GM19025 (cell line): Measurements from ENCODE around the gene SULT1C2.
"Not testable (repeated sequence)": the region's sequence is repeated elsewhere in the genome, so short reads cannot be mapped to it uniquely, and the experiment has no call there.

ENCODE experiments used
- ATAC-seq: cut with Tn5 transposase; IDR thresholded peaks from one replicate; pipeline ENCODE4 v1.9.1; 2021; ENCODE audit warnings: mild to moderate bottlenecking, low read depth, moderate library complexity; ENCODE audit not compliant: unreplicated experiment

Gene SULT1C2

GRCh38 chr2:108288534-108289106, at the start of gene SULT1C2:
Gene SULT1C2 (plus strand): TSS chr2:108288895. CDS start chr2:108293668, 4,773 bp downstream.
- ATAC-seq = no peak

DNA sequence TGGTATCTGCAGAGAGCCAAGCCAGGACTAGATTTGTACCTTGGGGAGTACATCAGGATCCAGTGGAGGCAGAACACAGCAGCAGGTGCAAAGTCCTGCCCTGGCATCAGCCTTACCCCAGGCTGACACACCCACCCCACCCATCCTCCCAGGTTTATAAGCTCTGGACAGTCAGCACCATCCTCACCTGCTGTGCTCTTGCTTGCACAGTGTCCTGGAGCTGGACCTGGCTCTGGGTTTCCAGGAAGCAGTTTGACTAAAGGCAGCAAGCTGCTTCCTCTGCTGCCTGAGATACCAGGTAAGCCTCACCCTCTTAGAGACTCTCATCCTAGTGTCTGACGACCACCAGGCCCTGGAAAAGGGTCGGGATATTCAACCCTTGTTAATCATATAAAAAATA, 48.9 kb upstream of the SULT1C2 start, which contains the start of gene SULT1C3:
Gene SULT1C3 (plus strand): TSS at position 183 of the 400 bp plus-strand sequence. CDS start 7,227 bp downstream, outside the sequence.
- no peak for ATAC-seq

GRCh38 chr2:108240966-108241365, 47.7 kb upstream of the SULT1C2 start:
- ATAC-seq = no peak

GRCh38 chr2:108243566-108243965, 45.1 kb upstream of the SULT1C2 start:
- no peak for ATAC-seq

GRCh38 chr2:108244667-108245414, 43.9 kb upstream of the SULT1C2 start:
- no peak for ATAC-seq

DNA sequence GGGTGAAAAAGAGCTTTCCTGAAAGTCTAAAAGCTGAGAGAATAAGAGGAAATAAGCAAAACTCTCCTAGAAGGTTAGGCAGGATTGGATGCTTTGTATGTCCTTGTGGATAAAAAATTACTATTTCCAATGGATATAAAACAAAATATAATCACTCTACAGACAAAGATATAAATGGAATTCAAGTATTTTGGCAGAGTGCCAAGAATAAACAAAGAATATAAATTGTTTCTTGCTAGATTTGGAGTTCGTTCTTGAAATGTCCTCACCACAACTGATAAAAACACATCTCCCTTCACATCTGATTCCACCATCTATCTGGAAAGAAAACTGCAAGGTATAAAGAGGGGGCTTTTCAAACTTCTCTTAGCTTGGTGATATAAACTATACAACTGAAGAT, 35.6 kb upstream of the SULT1C2 start:
- no peak for ATAC-seq

DNA sequence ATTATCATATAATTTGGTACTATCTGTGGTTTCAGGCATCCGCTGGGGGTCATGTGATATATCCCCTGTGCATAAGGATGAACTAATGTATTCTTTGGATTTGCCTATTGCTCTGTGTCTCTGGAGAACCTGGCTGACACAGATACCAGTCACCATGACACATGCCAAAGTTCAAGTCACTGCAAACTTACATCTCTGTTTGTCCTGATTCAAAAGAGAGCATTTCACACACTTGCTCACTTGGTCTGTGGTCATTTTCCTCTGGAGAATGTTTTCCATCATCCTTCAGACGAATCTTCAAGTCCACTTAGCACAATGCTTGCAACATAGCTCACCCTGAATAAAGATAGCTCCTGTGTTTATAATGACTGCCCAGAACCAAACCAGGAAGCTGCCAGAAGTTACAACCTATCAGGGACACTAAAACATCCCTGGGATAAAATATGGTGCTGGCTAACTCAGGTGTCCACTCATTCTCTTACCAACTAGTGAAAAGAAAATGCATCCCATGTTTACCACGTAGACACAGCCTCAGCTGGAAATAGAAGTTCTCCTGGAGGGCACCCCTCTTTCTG, 30.9 kb upstream of the SULT1C2 start:
- ATAC-seq = no peak

DNA sequence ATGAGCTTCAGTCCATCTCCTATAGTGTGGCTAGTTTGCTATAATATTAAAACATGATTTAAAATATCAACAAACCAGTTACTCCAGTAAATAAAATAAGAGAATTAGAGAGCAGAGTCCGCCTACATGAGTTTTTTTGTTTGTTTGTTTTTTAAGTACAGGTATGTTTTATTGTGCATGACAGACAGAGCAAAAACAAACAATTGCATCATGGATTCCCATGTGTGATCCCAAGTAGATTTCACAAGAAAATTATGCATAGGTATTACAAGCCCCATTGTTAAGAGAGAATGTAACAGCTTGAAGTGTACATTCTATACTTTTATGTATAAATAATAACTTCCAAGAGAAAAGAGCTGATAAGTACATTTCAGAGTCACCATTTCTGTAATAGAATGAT, 27.9 kb upstream of the SULT1C2 start:
- no peak for ATAC-seq

DNA sequence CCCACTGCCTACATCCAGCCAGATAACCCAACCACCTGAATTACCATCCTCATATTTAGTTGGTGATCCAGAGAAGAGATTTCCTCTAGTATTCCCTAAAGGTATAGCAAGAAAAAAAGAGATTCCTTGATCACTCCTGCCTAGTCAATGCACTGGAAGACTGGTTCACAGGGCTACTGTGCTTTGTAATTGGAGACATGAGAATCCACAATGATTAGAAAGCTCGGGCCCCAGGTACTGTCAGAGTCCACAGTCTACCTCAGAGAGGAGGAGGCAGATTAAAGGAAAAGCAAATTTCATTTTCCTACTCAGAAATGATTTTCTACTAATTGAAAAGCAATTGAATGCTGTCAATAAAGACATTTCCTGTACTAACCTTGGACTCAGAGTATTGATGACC, 26.7 kb upstream of the SULT1C2 start:
- no peak for ATAC-seq

- no peak for ATAC-seq
Observed at GRCh38 chr2:108263401-108263800, 25.3 kb upstream of the SULT1C2 start.

DNA sequence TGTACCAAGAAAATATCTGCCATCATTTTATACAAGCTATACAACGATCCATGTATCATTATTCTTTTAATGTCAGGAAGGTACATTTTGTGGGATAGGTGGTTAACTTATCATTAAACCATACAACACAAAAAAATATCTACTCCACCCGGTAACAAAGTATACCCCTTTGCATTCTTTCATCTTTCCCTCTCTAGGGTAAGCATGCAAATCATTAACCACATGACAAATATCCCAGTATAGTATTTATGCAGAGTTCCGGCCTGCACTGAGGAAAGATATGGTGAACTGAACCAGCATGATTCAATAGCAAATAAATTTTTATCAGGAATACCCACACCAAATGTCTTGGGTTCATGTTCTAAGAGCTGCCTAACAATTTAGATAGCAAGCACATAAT, 22.5 kb upstream of the SULT1C2 start:
- no peak for ATAC-seq

- ATAC-seq = no peak
Observed at GRCh38 chr2:108267101-108267500, 21.6 kb upstream of the SULT1C2 start.

- ATAC-seq = no peak
Observed at GRCh38 chr2:108268001-108268400, 20.7 kb upstream of the SULT1C2 start.

DNA sequence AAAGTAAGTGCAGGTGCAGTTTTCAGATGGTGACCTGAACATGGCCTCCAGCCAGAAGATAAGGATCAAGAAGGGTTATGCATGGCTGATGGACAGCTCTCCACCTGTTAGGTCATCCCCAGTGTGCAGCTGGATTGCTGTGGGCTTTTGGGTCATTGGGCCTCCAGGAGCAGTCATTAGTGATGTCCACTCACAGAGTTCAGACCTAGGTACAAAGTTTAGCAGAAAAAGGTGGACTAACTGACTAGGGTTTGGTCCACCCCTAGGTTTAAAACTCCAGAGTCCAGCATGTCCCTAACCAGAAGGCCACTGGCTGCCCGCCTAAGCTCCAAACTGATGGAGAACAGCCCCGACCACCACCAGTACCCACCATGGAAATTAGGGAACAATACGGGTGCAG, 18.3 kb upstream of the SULT1C2 start:
- no peak for ATAC-seq

DNA sequence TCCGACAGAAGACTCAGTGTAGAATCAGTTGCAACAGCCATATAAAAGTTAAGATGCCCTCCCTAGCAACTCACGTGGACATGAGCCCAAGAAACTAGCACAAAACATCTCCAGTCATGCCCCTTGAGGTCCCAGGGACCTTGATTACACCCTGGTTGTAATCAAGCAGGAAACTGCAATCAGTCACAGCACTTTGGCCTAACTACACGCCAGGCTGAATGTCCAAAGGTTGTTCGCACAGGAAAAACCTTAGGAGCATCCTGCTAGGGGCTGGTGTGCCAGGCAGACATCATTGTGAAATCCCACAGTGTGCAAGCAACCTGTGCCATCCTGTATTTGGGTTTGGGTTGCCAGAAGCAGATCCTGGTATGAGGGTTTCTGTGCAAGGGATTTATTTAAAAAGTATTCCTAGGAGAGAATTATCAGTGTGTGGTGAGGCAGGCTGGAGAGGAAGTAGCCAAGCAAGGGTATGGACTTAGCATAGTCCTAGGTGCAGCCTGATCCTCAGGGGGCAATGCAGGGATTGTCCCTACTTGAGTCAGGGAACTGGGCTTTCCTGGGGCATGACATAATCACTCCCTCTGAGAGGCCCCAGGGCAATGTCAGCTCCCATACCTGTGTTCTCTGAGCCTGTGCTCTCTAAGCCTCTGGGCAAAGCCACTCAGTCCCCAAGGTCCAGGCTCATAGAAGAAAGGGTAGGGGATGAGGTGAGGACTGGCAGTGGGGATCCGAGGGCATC, 17.8 kb upstream of the SULT1C2 start:
- no peak for ATAC-seq

DNA sequence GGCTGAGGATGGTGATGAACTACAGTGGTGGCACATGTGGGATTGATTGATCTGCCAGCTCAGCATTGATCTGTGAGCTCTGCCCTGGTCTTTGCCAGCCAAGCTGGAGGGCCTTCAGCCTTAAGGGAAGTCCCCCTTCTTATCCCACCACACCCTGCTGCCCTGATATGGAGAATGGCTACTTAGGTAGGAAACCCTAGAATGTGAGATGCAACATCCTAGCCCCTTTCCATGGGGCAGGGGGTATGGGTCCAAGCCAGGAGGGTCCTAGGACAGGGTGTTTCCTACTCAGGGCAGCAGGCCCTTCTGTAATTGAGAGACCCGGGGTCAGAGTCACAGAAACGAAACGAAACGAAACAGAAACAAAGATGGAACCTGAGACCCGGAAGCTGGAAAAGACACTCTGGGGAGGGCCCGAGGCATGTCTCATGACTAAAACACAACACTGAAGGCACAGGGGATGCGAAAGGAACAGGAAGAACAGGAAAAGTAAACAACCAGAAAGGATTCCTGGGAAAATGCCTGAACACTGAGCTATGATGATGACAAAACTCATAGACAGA, 16.9 kb upstream of the SULT1C2 start:
- ATAC-seq = no peak

DNA sequence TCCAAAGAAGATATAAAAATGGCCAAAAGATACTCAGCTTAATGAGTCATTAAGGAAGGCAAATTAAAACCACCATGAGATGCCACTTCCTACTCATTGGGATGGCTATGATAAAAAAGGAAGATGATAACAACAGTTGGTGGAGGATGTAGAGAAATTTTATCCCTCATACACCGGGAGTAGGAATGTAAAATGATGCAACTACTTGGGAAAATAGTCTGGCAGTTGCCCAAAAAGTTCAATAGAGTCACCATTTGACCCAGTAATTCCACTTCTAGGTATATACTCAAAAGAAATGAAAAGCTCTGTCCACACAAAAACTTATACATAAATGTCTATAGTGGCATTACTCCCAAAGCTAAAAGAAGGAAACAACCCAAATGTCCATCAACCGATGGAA, 10.1 kb upstream of the SULT1C2 start:
- ATAC-seq = no peak

GRCh38 chr2:108279468-108279867, 9.2 kb upstream of the SULT1C2 start:
- ATAC-seq = no peak

GRCh38 chr2:108280466-108280865, 8.2 kb upstream of the SULT1C2 start:
- no peak for ATAC-seq

DNA sequence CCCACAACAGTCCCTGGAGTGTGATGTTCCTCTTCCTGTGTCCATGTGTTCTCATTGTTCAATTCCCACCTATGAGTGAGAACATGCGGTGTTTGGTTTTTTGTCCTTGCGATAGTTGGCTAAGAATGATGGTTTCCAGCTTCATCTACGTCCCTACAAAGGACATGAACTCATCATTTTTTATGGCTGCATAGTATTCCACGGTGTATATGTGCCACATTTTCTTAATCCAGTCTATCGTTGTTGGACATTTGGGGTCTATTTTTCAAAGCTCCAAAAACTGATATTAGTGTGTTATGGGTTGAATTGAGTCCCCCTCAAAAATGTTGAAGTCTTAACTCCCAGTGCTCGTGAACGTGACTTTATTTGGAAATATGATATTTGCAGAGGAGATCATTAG, 4.1 kb upstream of the SULT1C2 start:
- not testable (repeated sequence) for ATAC-seq

- no peak for ATAC-seq
Observed at GRCh38 chr2:108285616-108286015, 3.1 kb upstream of the SULT1C2 start.
